ENCODE data around the gene ENOX1.

The ENOX1 gene

GRCh38 chr13:43203781-43204180 is 583.0 kb downstream of the ENOX1 start:
- Mint-ChIP-seq H3K36me3 (ENCODE audit: insufficient read depth) (no peaks in the 10 kb centered on the region), H3K4me1 (ENCODE audit: low read depth in 2 of 2) (no peaks in the 10 kb centered on the region), H3K9me3 (no peaks in the 10 kb centered on the region), H3K27me3 (peaks cover 11 to 57% of the 10 kb centered on the region in 2 donors), H3K27ac (no peak overlapping the region), H3K4me3 (no peak overlapping the region)
- DNase-seq, result no peak
- no peak for ATAC-seq (replicated peaks)

- no peak for DNase-seq
- no peaks in the 10 kb centered on the region for H3K36me3 Mint-ChIP-seq (ENCODE audit: insufficient read depth)
- H3K4me3 Mint-ChIP-seq, result no peak overlapping the region
- ATAC-seq (replicated peaks), result no peak
- H3K27me3 Mint-ChIP-seq, result peaks cover 30 to 70% of the 10 kb centered on the region in 2 donors
- H3K4me1 Mint-ChIP-seq (ENCODE audit: low read depth in 2 of 2), result no peaks in the 10 kb centered on the region
- no peak overlapping the region for H3K27ac Mint-ChIP-seq
- no peaks in the 10 kb centered on the region for H3K9me3 Mint-ChIP-seq
Measured at GRCh38 chr13:43200736-43201135, 586.0 kb downstream of the ENOX1 start.

- Mint-ChIP-seq H3K9me3 (no peaks in the 10 kb centered on the region), H3K27ac (no peak overlapping the region), H3K27me3 (peaks cover 26 to 70% of the 10 kb centered on the region in 2 donors), H3K36me3 (ENCODE audit: insufficient read depth) (no peaks in the 10 kb centered on the region), H3K4me1 (ENCODE audit: low read depth in 2 of 2) (no peaks in the 10 kb centered on the region), H3K4me3 (no peak overlapping the region)
- no peak for ATAC-seq (replicated peaks)
- no peak for DNase-seq
Measured at GRCh38 chr13:43200307-43200706, 586.5 kb downstream of the ENOX1 start.

- no peak overlapping the region for H3K27ac Mint-ChIP-seq
- ATAC-seq (replicated peaks) (no peak), DNase-seq (no peak)
- H3K4me3 Mint-ChIP-seq, result no peak overlapping the region
- no peaks in the 10 kb centered on the region for H3K36me3 Mint-ChIP-seq (ENCODE audit: insufficient read depth)
- no peaks in the 10 kb centered on the region for H3K4me1 Mint-ChIP-seq (ENCODE audit: low read depth in 2 of 2)
- peaks cover 33 to 68% of the 10 kb centered on the region in 2 donors for H3K27me3 Mint-ChIP-seq
- H3K9me3 Mint-ChIP-seq, result no peaks in the 10 kb centered on the region
Measured at GRCh38 chr13:43196750-43197370, 589.9 kb downstream of the ENOX1 start.

DNA sequence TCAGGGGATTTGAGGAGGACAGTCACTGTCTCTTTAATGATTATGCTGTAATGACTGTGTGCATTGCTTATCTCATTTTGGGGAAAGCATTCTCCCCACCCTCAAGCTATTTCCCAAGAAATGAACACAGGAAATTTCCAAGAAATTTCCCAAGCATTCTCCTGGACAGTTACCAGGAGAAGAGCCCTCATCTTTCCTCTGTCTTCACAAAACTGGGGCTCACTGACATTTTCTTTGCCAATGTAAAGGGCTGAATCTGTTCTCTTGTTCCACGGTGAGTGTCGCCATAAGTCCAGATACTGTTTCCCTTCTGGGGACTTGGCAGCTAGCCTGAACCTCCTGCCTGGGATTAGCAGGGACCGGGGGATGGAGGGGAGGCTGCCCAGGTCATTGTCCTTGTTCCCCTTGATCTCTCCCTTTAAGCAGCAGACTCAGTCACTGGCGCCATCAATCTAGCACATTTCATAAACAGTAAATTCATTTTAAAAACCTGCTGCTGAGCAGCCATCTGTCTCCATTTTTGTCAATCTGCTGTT is 590.6 kb downstream of the ENOX1 start:
- Mint-ChIP-seq H3K9me3 (no peaks in the 10 kb centered on the region), H3K36me3 (ENCODE audit: insufficient read depth) (no peaks in the 10 kb centered on the region), H3K4me3 (no peak overlapping the region), H3K4me1 (ENCODE audit: low read depth in 2 of 2) (no peaks in the 10 kb centered on the region), H3K27ac (no peak overlapping the region), H3K27me3 (peaks cover 33 to 61% of the 10 kb centered on the region in 2 donors)
- DNase-seq, result no peak
- no peak for ATAC-seq (replicated peaks)

- Mint-ChIP-seq H3K27ac (no peak overlapping the region), H3K9me3 (no peaks in the 10 kb centered on the region), H3K36me3 (ENCODE audit: insufficient read depth) (no peaks in the 10 kb centered on the region), H3K27me3 (peaks cover 33 to 59% of the 10 kb centered on the region in 2 donors), H3K4me1 (ENCODE audit: low read depth in 2 of 2) (no peaks in the 10 kb centered on the region), H3K4me3 (no peak overlapping the region)
- ATAC-seq (replicated peaks) (no peak), DNase-seq (no peak)
Measured at GRCh38 chr13:43195551-43195950, 591.2 kb downstream of the ENOX1 start.

- no peak overlapping the region for H3K4me3 Mint-ChIP-seq
- ATAC-seq (replicated peaks) (no peak), DNase-seq (no peak)
- no peaks in the 10 kb centered on the region for H3K4me1 Mint-ChIP-seq (ENCODE audit: low read depth in 2 of 2)
- no peaks in the 10 kb centered on the region for H3K9me3 Mint-ChIP-seq
- peaks cover 33 to 55% of the 10 kb centered on the region in 2 donors for H3K27me3 Mint-ChIP-seq
- no peaks in the 10 kb centered on the region for H3K36me3 Mint-ChIP-seq (ENCODE audit: insufficient read depth)
- H3K27ac Mint-ChIP-seq, result no peak overlapping the region
Measured at GRCh38 chr13:43195112-43195511, 591.7 kb downstream of the ENOX1 start.

DNA sequence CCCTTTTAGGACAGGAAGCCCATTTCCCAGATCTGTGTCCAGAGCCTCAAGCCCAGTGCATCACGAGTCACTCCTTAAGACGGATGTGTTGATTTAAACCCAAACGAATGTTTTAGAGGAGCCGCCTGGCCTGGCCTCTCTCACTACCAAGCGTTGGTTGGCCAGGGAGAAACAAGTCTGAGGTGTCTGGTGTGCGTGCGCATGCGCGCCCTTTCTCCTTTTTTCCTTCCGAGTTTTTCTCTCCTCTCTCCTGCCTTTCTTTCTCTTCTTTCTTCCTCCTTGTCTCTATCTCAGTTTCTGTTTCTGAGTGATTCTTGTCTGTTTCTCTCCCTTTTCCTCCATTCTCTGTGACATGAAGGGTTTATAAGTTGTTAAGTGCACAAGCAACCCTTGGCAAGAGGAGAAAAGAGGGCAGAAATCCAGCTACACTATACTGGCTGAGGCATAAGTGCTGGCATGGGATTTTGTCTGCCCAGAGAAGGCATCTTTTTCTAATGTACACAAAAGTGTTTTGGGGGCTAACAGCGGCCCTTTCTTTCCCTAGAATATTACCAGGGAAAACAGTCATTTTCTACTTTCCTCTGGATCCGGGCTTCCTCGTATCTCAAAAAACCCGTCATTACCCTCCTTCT is 592.9 kb downstream of the ENOX1 start:
- ATAC-seq (replicated peaks) (no peak), DNase-seq (no peak)
- Mint-ChIP-seq H3K9me3 (no peaks in the 10 kb centered on the region), H3K4me3 (no peak overlapping the region), H3K4me1 (ENCODE audit: low read depth in 2 of 2) (no peaks in the 10 kb centered on the region), H3K36me3 (ENCODE audit: insufficient read depth) (no peaks in the 10 kb centered on the region), H3K27ac (no peak overlapping the region), H3K27me3 (peaks cover 33 to 43% of the 10 kb centered on the region in 2 donors)

- Mint-ChIP-seq H3K4me3 (no peak overlapping the region), H3K27ac (no peak overlapping the region), H3K4me1 (ENCODE audit: low read depth in 2 of 2) (no peaks in the 10 kb centered on the region), H3K27me3 (peaks cover 19 to 24% of the 10 kb centered on the region in 2 donors), H3K36me3 (ENCODE audit: insufficient read depth) (no peaks in the 10 kb centered on the region), H3K9me3 (no peaks in the 10 kb centered on the region)
- ATAC-seq (replicated peaks) (no peak), DNase-seq (no peak)
Measured at GRCh38 chr13:43191546-43191945, 595.2 kb downstream of the ENOX1 start.

DNA sequence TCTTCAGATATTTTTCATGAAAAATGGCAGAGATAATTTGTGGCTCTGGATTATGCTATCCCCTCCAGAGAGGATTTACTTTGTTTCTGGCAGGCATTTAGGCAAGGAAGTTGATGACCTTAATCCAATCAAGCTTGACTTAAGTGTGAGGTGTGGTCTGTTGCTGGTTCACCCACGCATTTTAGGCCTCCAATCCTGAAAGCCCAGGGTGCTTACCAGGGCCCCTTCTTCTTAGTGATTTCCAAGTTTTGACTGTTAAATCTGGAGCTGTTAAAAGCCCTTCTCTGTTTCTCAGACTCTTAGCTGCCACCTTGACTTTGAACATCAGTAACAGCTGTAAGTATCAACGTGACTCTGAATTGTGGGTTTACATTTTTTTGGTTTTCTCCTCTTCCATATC is 601.5 kb downstream of the ENOX1 start:
- no peak overlapping the region for H3K27ac Mint-ChIP-seq
- H3K4me3 Mint-ChIP-seq, result no peak overlapping the region
- H3K36me3 Mint-ChIP-seq (ENCODE audit: insufficient read depth), result no peaks in the 10 kb centered on the region
- ATAC-seq (replicated peaks) (no peak), DNase-seq (no peak)
- H3K4me1 Mint-ChIP-seq (ENCODE audit: low read depth in 2 of 2), result no peaks in the 10 kb centered on the region
- no peaks in the 10 kb centered on the region for H3K9me3 Mint-ChIP-seq
- no peaks in the 10 kb centered on the region for H3K27me3 Mint-ChIP-seq

DNA sequence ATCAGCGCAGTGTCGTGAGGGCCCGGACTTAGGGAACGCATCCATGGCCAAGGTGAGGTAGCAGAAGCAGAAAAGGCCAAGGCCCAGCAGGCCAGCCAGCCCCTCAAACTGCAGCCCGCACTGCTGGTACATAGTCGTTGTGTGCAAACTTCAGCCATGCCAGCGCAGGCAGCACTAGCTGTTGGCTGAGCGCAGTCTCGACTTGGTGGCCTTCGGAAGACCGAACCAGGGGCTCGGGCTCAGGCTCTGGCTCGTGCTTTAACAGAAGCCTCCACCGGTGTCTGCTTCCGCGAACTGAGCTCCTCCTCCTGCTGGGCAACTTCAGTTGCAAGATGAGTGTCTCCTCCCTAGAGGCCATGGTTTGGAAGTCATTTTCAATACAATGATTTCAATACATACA is 605.9 kb downstream of the ENOX1 start:
- DNase-seq (no peak), ATAC-seq (replicated peaks) (no peak)

GRCh38 chr13:43180036-43180660 is 606.6 kb downstream of the ENOX1 start:
- no peak overlapping the region for H3K27ac Mint-ChIP-seq
- ATAC-seq (replicated peaks) (no peak), DNase-seq (no peak)
- H3K36me3 Mint-ChIP-seq (ENCODE audit: insufficient read depth), result no peaks in the 10 kb centered on the region
- H3K27me3 Mint-ChIP-seq, result peaks cover 0 to 22% of the 10 kb centered on the region in 2 donors
- H3K4me3 Mint-ChIP-seq, result no peak overlapping the region
- H3K9me3 Mint-ChIP-seq, result no peaks in the 10 kb centered on the region
- no peaks in the 10 kb centered on the region for H3K4me1 Mint-ChIP-seq (ENCODE audit: low read depth in 2 of 2)

More for the DNA sequence above, 605.9 kb downstream of the ENOX1 start:
- Mint-ChIP-seq H3K27me3 (peaks cover 0 to 22% of the 10 kb centered on the region in 2 donors), H3K9me3 (no peaks in the 10 kb centered on the region), H3K27ac (no peak overlapping the region), H3K36me3 (ENCODE audit: insufficient read depth) (no peaks in the 10 kb centered on the region), H3K4me1 (ENCODE audit: low read depth in 2 of 2) (no peaks in the 10 kb centered on the region), H3K4me3 (no peak overlapping the region)

GRCh38 chr13:43171489-43171888 is 615.3 kb downstream of the ENOX1 start:
- ATAC-seq (replicated peaks), result no peak
- Mint-ChIP-seq H3K27ac (no peak overlapping the region), H3K36me3 (ENCODE audit: insufficient read depth) (no peaks in the 10 kb centered on the region), H3K9me3 (no peaks in the 10 kb centered on the region), H3K4me3 (no peak overlapping the region), H3K4me1 (ENCODE audit: low read depth in 2 of 2) (no peaks in the 10 kb centered on the region), H3K27me3 (peaks cover 11 to 19% of the 10 kb centered on the region in 2 donors)
- DNase-seq, result no peak

GRCh38 chr13:43170506-43170905 is 616.3 kb downstream of the ENOX1 start:
- Mint-ChIP-seq H3K4me1 (ENCODE audit: low read depth in 2 of 2) (no peaks in the 10 kb centered on the region), H3K27me3 (peaks cover 10 to 29% of the 10 kb centered on the region in 2 donors), H3K36me3 (ENCODE audit: insufficient read depth) (no peaks in the 10 kb centered on the region), H3K9me3 (no peaks in the 10 kb centered on the region), H3K27ac (no peak overlapping the region), H3K4me3 (no peak overlapping the region)
- ATAC-seq (replicated peaks) (no peak), DNase-seq (no peak)
